Liver (tissue), 9 donors: ENCODE data around the gene FEZF2. TPM values are rescaled to one million over a fixed set of nuclear protein-coding genes. Genes with fewer than 3 reads are reported as not detected.

ENCODE experiments used
- DNase-seq: peaks from one replicate; pipeline ENCODE4 v3.0.0-alpha.2; 2017; ENCODE audit warnings: low spot score
- H3K27ac ChIP-seq, 2 donors: one replicate each; pipeline ENCODE4 v1.7.0; 2013; ENCODE audit warnings: inconsistent platforms in 2 of 2, low read length in 2 of 2, control low read depth in 1 of 2, low read depth in 1 of 2, mild to moderate bottlenecking in 1 of 2
- H3K27me3 ChIP-seq, 4 donors: one replicate each; pipeline versions ENCODE4 v1.6.1 to v1.7.0; 2013; ENCODE audit warnings: low read length in 3 of 4, inconsistent platforms in 1 of 4, mild to moderate bottlenecking in 1 of 4, moderate library complexity in 1 of 4; ENCODE audit not compliant: control insufficient read depth in 4 of 4, insufficient read depth in 4 of 4
- H3K36me3 ChIP-seq, 4 donors: one replicate each; pipeline versions ENCODE4 v1.6.1 to v1.7.0; 2013; ENCODE audit warnings: low read length in 3 of 4, mild to moderate bottlenecking in 3 of 4, low read depth in 1 of 4, moderate library complexity in 1 of 4; ENCODE audit not compliant: control insufficient read depth in 4 of 4, insufficient read depth in 3 of 4
- H3K4me1 ChIP-seq, 4 donors: one replicate each; pipeline versions ENCODE4 v1.6.1 to v1.7.0; 2013; ENCODE audit warnings: low read length in 3 of 4, mild to moderate bottlenecking in 3 of 4, moderate library complexity in 1 of 4; ENCODE audit not compliant: control insufficient read depth in 4 of 4, insufficient read depth in 4 of 4
- H3K4me3 ChIP-seq, 3 donors: one replicate each; pipeline versions ENCODE4 v1.6.1 to v1.7.0; 2013; ENCODE audit warnings: low read length in 3 of 3, control low read depth in 1 of 3, low read depth in 1 of 3, mild to moderate bottlenecking in 1 of 3
- H3K9ac ChIP-seq, 2 donors: one replicate each; pipeline ENCODE4 v1.7.0; 2013; ENCODE audit warnings: low read length in 2 of 2, mild to moderate bottlenecking in 2 of 2, moderate library complexity in 2 of 2, control low read depth in 1 of 2, low read depth in 1 of 2
- H3K9me3 ChIP-seq, 4 donors: one replicate each; pipeline versions ENCODE4 v1.6.1 to v1.7.0; 2013; ENCODE audit warnings: low read length in 3 of 4; ENCODE audit not compliant: control insufficient read depth in 4 of 4
- ATF3 ChIP-seq: IDR thresholded peaks from 2 replicates; pipeline ENCODE4 v1.6.1; 2016; ENCODE audit warnings: antibody characterized with exemption
- CTCF ChIP-seq: fragments of 150-350 bp; IDR thresholded peaks from 2 replicates; pipeline ENCODE4 v1.5.1; 2017; ENCODE audit warnings: improper control_type of control experiment, low read depth, low read length; ENCODE audit not compliant: missing input control
- EGR1 ChIP-seq, 2 donors: IDR thresholded peaks; 2 replicates each; pipeline ENCODE4 v1.6.1; 2016 to 2018; ENCODE audit warnings: antibody characterized with exemption in 2 of 2, low read depth in 2 of 2
- FOXA1 ChIP-seq: IDR thresholded peaks from 2 replicates; pipeline ENCODE4 v1.6.1; 2016; ENCODE audit warnings: antibody characterized with exemption
- FOXA2 ChIP-seq: IDR thresholded peaks from 2 replicates; pipeline ENCODE4 v1.6.1; 2016; ENCODE audit warnings: antibody characterized with exemption
- GABPA ChIP-seq, 2 donors: IDR thresholded peaks in 1 of 2; conservative IDR thresholded peaks in 1 of 2; 2 replicates each; pipeline ENCODE4 v1.6.1; 2016; ENCODE audit warnings: antibody characterized with exemption in 2 of 2, mild to moderate bottlenecking in 1 of 2, moderate library complexity in 1 of 2
- HNF4A ChIP-seq, 2 donors: conservative IDR thresholded peaks; 2 replicates each; pipeline ENCODE4 v1.6.1; 2016; ENCODE audit warnings: antibody characterized with exemption in 2 of 2, mild to moderate bottlenecking in 2 of 2
- HNF4G ChIP-seq: IDR thresholded peaks from 2 replicates; pipeline ENCODE4 v1.6.1; 2016; ENCODE audit warnings: antibody characterized with exemption
- JUND ChIP-seq, 2 donors: IDR thresholded peaks; 2 replicates each; pipeline ENCODE4 v1.6.1; 2016; ENCODE audit warnings: antibody characterized with exemption in 2 of 2
- MAX ChIP-seq: IDR thresholded peaks from 2 replicates; pipeline ENCODE4 v1.6.1; 2016; ENCODE audit warnings: antibody characterized with exemption
- NR2F2 ChIP-seq: IDR thresholded peaks from 2 replicates; pipeline ENCODE4 v1.6.1; 2016; ENCODE audit warnings: antibody characterized with exemption
- RAD21 ChIP-seq, 2 donors: IDR thresholded peaks; 2 replicates each; pipeline ENCODE4 v1.6.1; 2016; ENCODE audit warnings: antibody characterized with exemption in 2 of 2, mild to moderate bottlenecking in 2 of 2
- REST ChIP-seq: IDR thresholded peaks from 2 replicates; pipeline ENCODE4 v1.6.1; 2016; ENCODE audit warnings: antibody characterized with exemption, mild to moderate bottlenecking
- RXRA ChIP-seq, 2 donors: IDR thresholded peaks; 2 replicates each; pipeline ENCODE4 v1.6.1; 2017 to 2018; ENCODE audit warnings: antibody characterized with exemption in 2 of 2, mild to moderate bottlenecking in 1 of 2
- SP1 ChIP-seq: IDR thresholded peaks from 2 replicates; pipeline ENCODE4 v1.6.1; 2018; ENCODE audit warnings: antibody characterized with exemption, mild to moderate bottlenecking
- TAF1 ChIP-seq: conservative IDR thresholded peaks from 2 replicates; pipeline ENCODE4 v1.6.1; 2016; ENCODE audit warnings: antibody characterized with exemption, mild to moderate bottlenecking
- YY1 ChIP-seq: IDR thresholded peaks from 2 replicates; pipeline ENCODE4 v1.6.1; 2016; ENCODE audit warnings: antibody characterized with exemption, mild to moderate bottlenecking
- ZBTB33 ChIP-seq: IDR thresholded peaks from 2 replicates; pipeline ENCODE4 v1.6.1; 2016; ENCODE audit warnings: antibody characterized with exemption
- WGBS: extraction: QIAGEN DNeasy Blood & Tissue Kit; methylation state at CpG from one replicate; pipeline ENCODE4 v1.1.7; 2013; 5-methylcytosine and 5-hydroxymethylcytosine counted together
- polyA plus RNA-seq, 2 donors: library from polyadenylated mRNA; stranded (reverse) in 1 of 2; unstranded in 1 of 2; fragments of 200-250 nt in 1 of 2; fragments of >200 nt in 1 of 2; fragmentation: Nextera tagmentation in 1 of 2; extraction: Ambion mirVana in 1 of 2; gene quantifications; one replicate each; pipeline versions ENCODE4 v1.2.1 to v1.2.3, GENCODE V29; 2013 to 2015
- total RNA-seq, 2 donors: library from RNA; depleted of rRNA; stranded (reverse); fragments of >200 nt; gene quantifications; one replicate each; pipeline ENCODE4 v1.2.3, GENCODE V29; 2014
- donor health status: healthy.
- donor health status: healthy.
- donor health status: healthy.
- donor health status: healthy.
- donor health status: healthy.

The FEZF2 gene
- total and polyA plus RNA-seq, 4 donors = not detected

- no peak overlapping the region for H3K4me3 ChIP-seq
- no peak overlapping the region for H3K27ac ChIP-seq
- H3K27me3 ChIP-seq = peaks cover 3 to 18% (median 7%) of the 10 kb centered on the region in 4 donors
- peaks cover 3 to 6% (median 4%) of the 10 kb centered on the region in 4 donors for H3K4me1 ChIP-seq
- no peak for TF ChIP-seq SP1
- TF ChIP-seq ATF3 = no peak
- TF ChIP-seq FOXA1 = no peak
- TF ChIP-seq HNF4G = no peak
- DNase-seq = no peak
- H3K9ac ChIP-seq = no peak overlapping the region
- peaks cover 0 to 3% (median 0%) of the 10 kb centered on the region in 4 donors for H3K9me3 ChIP-seq
- no peaks in the 10 kb centered on the region for H3K36me3 ChIP-seq
Measured at GRCh38 chr3:62364191-62364590, 9.2 kb downstream of the FEZF2 start.

- DNase-seq = no peak
- no peaks in the 10 kb centered on the region for H3K36me3 ChIP-seq
Measured at GRCh38 chr3:62363275-62363674, 10.1 kb downstream of the FEZF2 start.

More at GRCh38 chr3:62363275-62363674, 10.1 kb downstream of the FEZF2 start:
- no peak overlapping the region for H3K4me3 ChIP-seq
- H3K27me3 ChIP-seq = peaks cover 0 to 16% (median 4%) of the 10 kb centered on the region in 4 donors
- no peak overlapping the region for H3K9ac ChIP-seq
- H3K27ac ChIP-seq = no peak overlapping the region
- no peaks in the 10 kb centered on the region for H3K4me1 ChIP-seq
- no peak for TF ChIP-seq SP1
- no peak for TF ChIP-seq RXRA (IDR thresholded peaks at IDR 0.05)
- TF ChIP-seq JUND (IDR thresholded peaks at IDR 0.05) = no peak
- TF ChIP-seq CTCF = no peak
- TF ChIP-seq EGR1 (IDR thresholded peaks at IDR 0.05; ENCODE audit: low read depth in 2 of 2) = no peak
- TF ChIP-seq ZBTB33 = no peak
- no peak for TF ChIP-seq MAX
- no peak for TF ChIP-seq YY1
- no peak for TF ChIP-seq ATF3
- TF ChIP-seq TAF1 = no peak
- TF ChIP-seq NR2F2 = no peak
- no peak for TF ChIP-seq HNF4A (conservative IDR thresholded peaks at IDR 0.05)
- TF ChIP-seq HNF4G = no peak
- TF ChIP-seq FOXA1 = no peak
- TF ChIP-seq RAD21 (IDR thresholded peaks at IDR 0.05) = no peak
- TF ChIP-seq FOXA2 = no peak
- no peak for TF ChIP-seq GABPA (IDR thresholded peaks at IDR 0.05 in 1 of 2, conservative IDR thresholded peaks at IDR 0.05 in 1 of 2)
- no peak for TF ChIP-seq REST
- 84% methylated on average over 6 of the region's 6 CpGs for WGBS
- H3K9me3 ChIP-seq = peaks cover 0 to 2% (median 0%) of the 10 kb centered on the region in 4 donors
